ENCODE data around the gene PDZRN3. TPM values are rescaled to one million over a fixed set of nuclear protein-coding genes. Genes with fewer than 3 reads are reported as not detected.

Gene PDZRN3
- total RNA-seq, 1 experiment from 2014 or later = 1.4 TPM

- in situ Hi-C loops (cut with HindIII; ENCODE audit: low pct_unique_long_range_greater_than_20kb, low sequenced_read_pairs) = no loop called here
- DNase-seq (ENCODE audit: low read depth) = no peak
Observed at GRCh38 chr3:73352841-73353645, 271.7 kb downstream of the PDZRN3 start.

GRCh38 chr3:73351423-73352071, 273.2 kb downstream of the PDZRN3 start:
- DNase-seq (ENCODE audit: low read depth) = no peak
- in situ Hi-C loops (cut with HindIII; ENCODE audit: low pct_unique_long_range_greater_than_20kb, low sequenced_read_pairs) = no loop called here

- no peak for DNase-seq (ENCODE audit: low read depth)
- in situ Hi-C loops (cut with HindIII; ENCODE audit: low pct_unique_long_range_greater_than_20kb, low sequenced_read_pairs) = no loop called here
Observed at GRCh38 chr3:73350996-73351395, 273.7 kb downstream of the PDZRN3 start.

GRCh38 chr3:73349657-73350056, 275.1 kb downstream of the PDZRN3 start:
- in situ Hi-C loops (cut with HindIII; ENCODE audit: low pct_unique_long_range_greater_than_20kb, low sequenced_read_pairs) = no loop called here

GRCh38 chr3:73342077-73342476, 282.7 kb downstream of the PDZRN3 start:
- DNase-seq (ENCODE audit: low read depth) = no peak
- in situ Hi-C loops (cut with HindIII; ENCODE audit: low pct_unique_long_range_greater_than_20kb, low sequenced_read_pairs) = no loop called here

More at GRCh38 chr3:73349657-73350056, 275.1 kb downstream of the PDZRN3 start:
- no peak for DNase-seq (ENCODE audit: low read depth)

- in situ Hi-C loops (cut with HindIII; ENCODE audit: low pct_unique_long_range_greater_than_20kb, low sequenced_read_pairs) = no loop called here
- DNase-seq (ENCODE audit: low read depth) = no peak
Observed at GRCh38 chr3:73341272-73341935, 283.3 kb downstream of the PDZRN3 start.

GRCh38 chr3:73332558-73332957, 292.2 kb downstream of the PDZRN3 start:
- in situ Hi-C loops (cut with HindIII; ENCODE audit: low pct_unique_long_range_greater_than_20kb, low sequenced_read_pairs) = no loop called here
- DNase-seq (ENCODE audit: low read depth) = no peak

Measured in Caki2 (cell line).